Measurements from ENCODE around the gene FAM174B.

The FAM174B gene

GRCh38 chr15:92631721-92632120 lies 23.9 kb downstream of the FAM174B start:
- no peaks in the 10 kb centered on the region for H3K27me3 ChIP-seq (ENCODE audit: insufficient read depth, low read length)
- TF ChIP-seq CTCF (IDR thresholded peaks at IDR 0.05; ENCODE audit: low read length) (peak; percentile 18; the same call in 1 of the 2 replicates), EZH2 (IDR thresholded peaks at IDR 0.05; ENCODE audit: borderline replicate concordance, low read length) (no peak)
- H3F3A ChIP-seq (ENCODE audit: insufficient read depth, low read length) = no peaks in the 10 kb centered on the region
- H3K9me2 ChIP-seq (ENCODE audit: low read depth, low read length) = no peaks in the 10 kb centered on the region
- H3K4me3 ChIP-seq (ENCODE audit: low read depth, low read length, poor library complexity, severe bottlenecking) = no peak overlapping the region
- no peaks in the 10 kb centered on the region for H4K20me1 ChIP-seq (ENCODE audit: insufficient read depth, low read length)
- H2AFZ ChIP-seq (ENCODE audit: low read length) = no peak overlapping the region
- H3K79me2 ChIP-seq (ENCODE audit: insufficient read depth, low read length) = no peaks in the 10 kb centered on the region
- no peak overlapping the region for H3K4me2 ChIP-seq (ENCODE audit: low read length)
- no peaks in the 10 kb centered on the region for H3K36me3 ChIP-seq (ENCODE audit: insufficient read depth, low read length)
- no peaks in the 10 kb centered on the region for H3K4me1 ChIP-seq (ENCODE audit: insufficient read depth, low read length, severe bottlenecking)
- no peak overlapping the region for H3K27ac ChIP-seq (ENCODE audit: low read depth, low read length, poor library complexity, severe bottlenecking)
- no peak overlapping the region for H3K9ac ChIP-seq (ENCODE audit: low read length)
- H3K9me3 ChIP-seq (ENCODE audit: low read length) = no peaks in the 10 kb centered on the region

GRCh38 chr15:92629975-92630626 lies 25.5 kb downstream of the FAM174B start:
- Histone ChIP-seq H3K9me2 (ENCODE audit: low read depth, low read length) (no peaks in the 10 kb centered on the region), H3F3A (ENCODE audit: insufficient read depth, low read length) (no peaks in the 10 kb centered on the region), H4K20me1 (ENCODE audit: insufficient read depth, low read length) (no peaks in the 10 kb centered on the region), H3K9me3 (ENCODE audit: low read length) (no peaks in the 10 kb centered on the region), H3K27ac (ENCODE audit: low read depth, low read length, poor library complexity, severe bottlenecking) (no peak overlapping the region), H3K27me3 (ENCODE audit: insufficient read depth, low read length) (no peaks in the 10 kb centered on the region), H3K4me1 (ENCODE audit: insufficient read depth, low read length, severe bottlenecking) (no peaks in the 10 kb centered on the region), H3K4me2 (ENCODE audit: low read length) (no peak overlapping the region), H3K36me3 (ENCODE audit: insufficient read depth, low read length) (no peaks in the 10 kb centered on the region), H3K79me2 (ENCODE audit: insufficient read depth, low read length) (no peaks in the 10 kb centered on the region), H3K4me3 (ENCODE audit: low read depth, low read length, poor library complexity, severe bottlenecking) (no peak overlapping the region), H3K9ac (ENCODE audit: low read length) (no peak overlapping the region), H2AFZ (ENCODE audit: low read length) (no peak overlapping the region)
- no peak for TF ChIP-seq EZH2 (IDR thresholded peaks at IDR 0.05; ENCODE audit: borderline replicate concordance, low read length)
- TF ChIP-seq CTCF (IDR thresholded peaks at IDR 0.05; ENCODE audit: low read length) = no peak

GRCh38 chr15:92629276-92629974 lies 26.1 kb downstream of the FAM174B start:
- no peaks in the 10 kb centered on the region for H3K4me1 ChIP-seq (ENCODE audit: insufficient read depth, low read length, severe bottlenecking)
- H3K27ac ChIP-seq (ENCODE audit: low read depth, low read length, poor library complexity, severe bottlenecking) = no peak overlapping the region
- no peaks in the 10 kb centered on the region for H3K9me3 ChIP-seq (ENCODE audit: low read length)
- no peaks in the 10 kb centered on the region for H3K27me3 ChIP-seq (ENCODE audit: insufficient read depth, low read length)
- H3K4me2 ChIP-seq (ENCODE audit: low read length) = no peak overlapping the region
- H3F3A ChIP-seq (ENCODE audit: insufficient read depth, low read length) = no peaks in the 10 kb centered on the region
- no peak overlapping the region for H3K4me3 ChIP-seq (ENCODE audit: low read depth, low read length, poor library complexity, severe bottlenecking)
- H3K9me2 ChIP-seq (ENCODE audit: low read depth, low read length) = no peaks in the 10 kb centered on the region
- H2AFZ ChIP-seq (ENCODE audit: low read length) = no peak overlapping the region
- H3K9ac ChIP-seq (ENCODE audit: low read length) = no peak overlapping the region
- no peaks in the 10 kb centered on the region for H3K36me3 ChIP-seq (ENCODE audit: insufficient read depth, low read length)
- no peak for TF ChIP-seq EZH2 (IDR thresholded peaks at IDR 0.05; ENCODE audit: borderline replicate concordance, low read length)
- TF ChIP-seq CTCF (IDR thresholded peaks at IDR 0.05; ENCODE audit: low read length) = no peak
- no peaks in the 10 kb centered on the region for H4K20me1 ChIP-seq (ENCODE audit: insufficient read depth, low read length)
- H3K79me2 ChIP-seq (ENCODE audit: insufficient read depth, low read length) = no peaks in the 10 kb centered on the region

Measured in OCI-LY1 (cell line).